Right ventricle myocardium inferior (tissue), 1 donor: ENCODE data around the gene KCNK6. TPM values are rescaled to one million over a fixed set of nuclear protein-coding genes. Genes with fewer than 3 reads are reported as not detected.

ENCODE experiments used
- ATAC-seq: fragments of 200-7000 bp; cut with Tn5 transposase; one replicate; pipeline ENCODE4 v1.9.1; 2020; ENCODE audit warnings: mild to moderate bottlenecking, moderate library complexity
- DNase-seq: peaks from one replicate; pipeline ENCODE4 v3.0.0; 2021; ENCODE audit errors: missing footprints
- intact Hi-C: fragments of 100-400 bp; cut with DNase I; formaldehyde crosslinking; loops from one replicate; pipeline ENCODE4 v1.11.0; 2022
- total RNA-seq: library from RNA; stranded (reverse); fragmentation: NEBNext Ultra II Directional; extraction: Animal tissue kit (Norgen Biotek cat#: 25700); gene quantifications from one replicate; pipeline ENCODE4 v1.2.1, GENCODE V29; 2021
- donor health status: DM: no; HTN: yes; CAD: no; lungs with severe emphysema.

The KCNK6 gene
- total RNA-seq, 1 donor from 2014 or later: 7.2 TPM

- DNase-seq (no peak), ATAC-seq (no peak)
- intact Hi-C loops: no loop called here
These were observed 29.0 kb upstream of the KCNK6 start for GRCh38 chr19:38290631-38291147.

- intact Hi-C loops: no loop called here
- DNase-seq (no peak), ATAC-seq (no peak)
These were observed 27.8 kb upstream of the KCNK6 start for GRCh38 chr19:38291855-38292254.

DNA sequence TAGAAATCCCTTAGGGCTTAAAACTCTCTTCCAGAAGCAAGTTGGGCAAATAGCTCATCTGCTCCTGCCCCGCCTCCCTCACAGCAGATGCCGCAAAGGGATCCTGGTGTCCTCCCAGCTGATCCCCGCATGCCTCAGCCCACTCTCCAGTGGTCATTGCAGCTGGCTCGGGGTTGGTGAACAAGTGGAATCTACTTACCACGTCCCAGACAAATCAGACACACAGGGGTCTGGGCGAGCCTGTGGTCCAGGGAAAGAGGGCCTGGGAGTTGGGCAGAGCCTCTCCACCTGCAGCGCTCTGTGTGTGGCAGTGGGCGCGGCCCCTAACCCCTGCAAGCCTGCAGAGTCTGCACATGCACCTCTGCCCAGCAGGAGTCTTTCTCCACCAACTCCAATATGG, 26.4 kb upstream of the KCNK6 start:
- ATAC-seq: no peak
- intact Hi-C loops: no loop called here
- no peak for DNase-seq

DNA sequence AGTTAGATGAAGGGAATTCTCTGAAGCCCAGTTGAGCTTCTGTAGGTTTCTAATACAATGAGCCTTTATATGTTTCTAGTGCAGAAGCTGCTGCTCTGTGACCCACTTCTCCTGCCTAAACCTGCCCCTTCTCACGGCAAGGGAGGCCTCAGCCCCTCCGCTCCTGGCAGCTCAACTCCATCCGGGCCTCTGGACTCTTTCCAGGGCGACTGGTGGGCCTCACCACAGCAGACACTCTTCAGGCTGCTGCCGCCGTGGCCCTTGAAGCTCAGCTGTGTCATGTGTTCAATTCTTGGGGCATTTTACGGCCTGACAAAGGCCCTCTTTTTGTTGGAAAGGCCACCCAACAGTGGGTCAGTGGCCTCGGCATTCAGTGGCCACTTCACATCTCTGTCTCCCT, 25.6 kb upstream of the KCNK6 start:
- ATAC-seq (no peak), DNase-seq (no peak)
- intact Hi-C loops: no loop called here

DNA sequence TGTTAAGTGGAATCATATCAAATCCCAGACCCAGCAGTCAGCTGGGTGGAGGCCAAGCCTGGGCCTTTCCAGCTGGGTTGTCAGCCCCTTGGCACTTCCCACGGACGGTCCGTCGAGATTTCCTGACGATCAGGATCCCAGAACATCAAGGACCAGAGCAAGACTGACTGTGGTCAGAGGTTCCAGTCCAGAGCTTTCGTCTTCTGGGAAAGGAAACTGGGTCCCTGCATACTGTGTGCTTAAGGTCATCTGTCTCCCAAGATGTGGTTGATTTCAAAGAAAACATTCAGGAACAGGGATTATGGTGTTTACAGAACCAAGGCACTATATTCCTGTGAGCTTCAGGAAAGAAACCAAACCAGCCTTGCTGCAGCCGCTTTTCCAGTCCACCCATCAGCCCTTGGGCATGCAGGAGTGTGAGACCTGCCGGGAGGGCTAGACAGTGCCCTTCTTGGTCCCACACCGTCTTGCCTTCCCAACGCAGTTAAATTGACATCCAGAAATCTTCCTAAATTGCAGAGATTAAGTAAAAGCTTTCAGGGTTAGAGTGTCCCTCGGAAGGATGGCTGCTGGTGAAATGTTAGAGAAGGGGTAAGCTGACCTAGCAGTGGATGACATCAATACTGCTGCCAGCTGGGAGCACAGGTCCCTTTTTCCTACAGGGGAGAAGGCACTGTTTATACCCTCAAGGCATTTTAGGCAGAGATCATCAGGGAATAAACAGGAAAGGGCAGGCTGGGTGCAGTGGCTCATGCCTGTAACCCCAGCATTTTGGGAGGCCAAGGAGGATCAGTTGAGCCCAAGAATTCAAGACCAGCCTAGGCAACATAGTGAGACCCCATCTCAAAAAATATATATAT, 20.6 kb upstream of the KCNK6 start:
- ATAC-seq (no peak), DNase-seq (no peak)
- intact Hi-C loops: no loop called here

GRCh38 chr19:38303517-38304351, 15.9 kb upstream of the KCNK6 start, which contains the start of gene C19orf33:
Gene C19orf33 (plus strand): TSS chr19:38304251. CDS start chr19:38304262, 11 bp downstream.
- DNase-seq (no peak), ATAC-seq (no peak)
- intact Hi-C loops: no loop called here

DNA sequence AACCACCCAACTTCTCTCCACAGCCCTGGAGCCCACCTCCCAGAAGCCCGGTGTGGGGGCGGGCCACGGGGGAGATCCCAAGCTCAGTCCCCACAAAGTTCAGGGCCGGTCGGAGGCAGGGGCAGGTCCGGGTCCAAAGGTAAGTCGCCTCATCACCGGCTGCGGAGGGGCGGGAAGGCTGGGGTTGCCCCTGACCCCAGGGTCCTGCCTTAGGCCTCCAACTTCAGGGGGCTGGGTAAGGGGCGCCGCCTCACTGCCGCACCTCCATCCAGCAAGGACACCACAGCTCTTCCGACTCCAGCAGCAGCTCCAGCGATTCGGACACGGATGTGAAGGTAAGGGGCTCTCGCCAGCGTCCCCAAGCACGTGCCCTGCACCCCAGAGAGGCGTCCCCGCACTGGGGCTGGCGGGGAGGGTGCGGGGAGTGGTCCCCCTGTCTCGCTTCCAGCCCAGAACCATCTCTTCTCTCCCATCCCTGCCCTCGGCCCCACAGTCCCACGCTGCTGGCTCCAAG, 15.2 kb upstream of the KCNK6 start:
- DNase-seq (peak; percentile 41), ATAC-seq (no peak)
- intact Hi-C loops: no loop called here

- ATAC-seq: peak; percentile 44
- DNase-seq: no peak
- intact Hi-C loops: no loop called here
These were observed 14.7 kb upstream of the KCNK6 start for GRCh38 chr19:38304866-38305429.

GRCh38 chr19:38306236-38306635, 13.4 kb upstream of the KCNK6 start:
- intact Hi-C loops: no loop called here
- DNase-seq (no peak), ATAC-seq (no peak)

DNA sequence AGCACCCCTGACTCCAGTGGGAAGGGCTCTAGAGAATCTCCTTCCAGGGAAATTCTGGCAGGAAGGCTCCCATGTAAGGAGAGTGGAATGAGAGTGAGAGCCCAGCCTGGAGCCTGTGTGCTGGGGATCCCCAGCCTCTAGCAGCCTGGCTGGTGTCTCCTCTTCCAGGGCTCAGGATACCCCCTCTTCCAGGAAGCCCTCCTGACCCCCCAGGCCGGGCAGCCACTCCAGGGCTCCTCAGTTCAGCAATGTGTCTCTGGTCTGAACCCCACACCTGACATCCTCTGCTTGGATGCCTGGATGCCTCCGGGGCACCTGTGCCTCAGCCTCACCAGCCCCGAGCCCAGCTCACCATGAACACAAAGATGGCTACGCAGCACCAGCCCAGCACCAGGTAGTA, 12.6 kb upstream of the KCNK6 start:
- DNase-seq (no peak), ATAC-seq (no peak)
- intact Hi-C loops: no loop called here

GRCh38 chr19:38307597-38307996, 12.0 kb upstream of the KCNK6 start:
- intact Hi-C loops: no loop called here
- ATAC-seq: no peak
- no peak for DNase-seq

DNA sequence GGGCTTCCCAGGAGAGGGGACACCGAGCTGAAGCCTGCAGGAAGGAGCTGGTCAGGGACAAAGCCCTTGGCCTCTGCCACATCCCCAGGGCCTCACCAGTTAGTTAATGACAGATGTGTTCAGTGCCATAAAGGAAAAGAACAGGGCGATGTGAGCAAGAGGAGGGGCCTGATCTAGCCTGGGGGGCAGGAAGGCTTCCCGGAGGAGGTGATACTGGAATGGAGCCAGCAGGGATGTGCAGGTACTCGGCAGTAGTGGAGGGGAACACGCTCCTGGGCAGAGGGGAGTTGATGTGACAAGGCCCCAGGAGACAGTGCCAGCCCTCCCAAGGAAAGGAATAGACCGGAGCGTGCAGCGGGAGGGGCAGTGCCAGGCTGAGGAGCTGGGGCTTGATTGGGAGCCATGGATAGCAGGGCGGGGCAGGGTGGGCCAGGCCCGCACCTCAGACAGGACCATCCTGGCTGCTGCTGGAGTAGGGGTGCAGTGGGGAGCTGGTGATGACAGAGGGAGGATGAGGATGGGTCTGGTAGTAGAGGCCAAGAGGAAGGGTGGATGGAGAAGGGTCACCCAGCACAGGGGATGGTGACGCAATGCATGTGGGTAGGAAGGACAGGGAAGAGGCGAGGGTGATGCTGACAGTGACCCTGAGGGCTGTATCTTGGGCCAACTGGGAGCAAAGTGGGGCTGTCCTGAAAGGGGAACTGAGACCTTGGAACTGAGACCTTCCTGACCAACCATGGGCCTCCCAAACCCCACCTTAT, 11.5 kb upstream of the KCNK6 start:
- DNase-seq (no peak), ATAC-seq (no peak)
- intact Hi-C loops: no loop called here

DNA sequence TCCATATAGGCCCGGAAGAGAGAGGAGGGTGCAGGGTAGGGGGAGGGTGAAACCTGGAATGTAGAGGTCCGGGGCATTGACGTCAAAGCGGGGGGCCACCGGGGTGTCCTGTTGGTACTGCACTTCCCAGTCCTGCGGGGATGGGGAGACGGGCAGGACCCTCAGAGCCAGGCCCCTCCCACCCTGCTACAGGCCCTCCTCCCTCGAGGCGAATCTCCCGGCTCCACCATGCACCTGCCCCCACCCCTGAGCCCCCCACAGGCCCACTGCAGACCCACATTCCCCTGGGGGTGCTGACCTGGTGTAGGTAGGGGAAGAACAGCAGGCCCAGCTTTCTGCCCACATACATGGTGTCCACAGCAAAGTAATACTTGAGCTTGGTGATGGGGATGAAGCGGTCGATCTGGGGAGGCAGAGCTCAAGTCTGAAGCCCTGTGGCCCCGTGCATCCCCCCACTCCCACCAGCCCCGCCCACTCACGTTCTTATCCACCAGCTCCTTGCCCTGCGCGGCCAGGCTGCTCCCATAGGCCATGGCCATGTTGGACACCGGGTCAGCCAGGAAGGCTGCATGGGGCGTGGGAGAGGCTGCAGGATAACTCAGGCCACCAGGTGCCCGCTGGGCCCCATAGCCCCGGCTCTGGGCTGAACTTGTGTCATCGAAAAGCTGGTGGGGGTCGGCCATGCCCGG, 10.6 kb upstream of the KCNK6 start:
- intact Hi-C loops: no loop called here
- ATAC-seq (no peak), DNase-seq (no peak)

DNA sequence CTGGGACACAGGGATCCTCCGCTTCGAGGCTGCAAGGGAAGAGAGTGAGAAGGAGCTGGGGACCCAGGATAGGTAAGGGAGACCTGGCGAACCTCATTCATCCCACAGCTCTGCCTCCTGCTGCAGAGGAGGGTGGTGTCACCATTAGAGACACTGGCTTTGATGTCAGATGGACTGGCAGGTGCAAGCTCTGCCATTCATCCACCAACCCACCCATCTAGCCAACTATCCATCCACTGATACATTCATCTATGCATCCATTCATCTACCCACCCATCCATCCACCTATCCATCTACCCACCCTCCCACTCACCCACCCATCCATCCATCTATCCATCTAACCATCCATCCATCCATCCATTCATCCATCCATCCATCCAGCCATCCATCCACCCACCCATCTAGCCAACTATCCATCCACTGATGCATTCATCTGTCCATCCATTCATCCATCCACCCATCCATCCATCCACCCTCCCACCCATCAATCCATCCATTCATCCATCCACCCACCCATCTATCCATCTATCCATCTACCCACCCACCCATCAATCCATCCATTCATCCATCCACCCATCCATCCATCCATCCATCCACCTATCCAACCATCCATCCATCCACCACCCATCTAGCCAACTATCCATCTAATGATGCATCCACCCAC, 9.9 kb upstream of the KCNK6 start:
- no peak for DNase-seq
- ATAC-seq: no peak
- intact Hi-C loops: no loop called here

- intact Hi-C loops: no loop called here
- DNase-seq: no peak
- ATAC-seq: no peak
These were observed 9.4 kb upstream of the KCNK6 start for GRCh38 chr19:38310279-38310670.

DNA sequence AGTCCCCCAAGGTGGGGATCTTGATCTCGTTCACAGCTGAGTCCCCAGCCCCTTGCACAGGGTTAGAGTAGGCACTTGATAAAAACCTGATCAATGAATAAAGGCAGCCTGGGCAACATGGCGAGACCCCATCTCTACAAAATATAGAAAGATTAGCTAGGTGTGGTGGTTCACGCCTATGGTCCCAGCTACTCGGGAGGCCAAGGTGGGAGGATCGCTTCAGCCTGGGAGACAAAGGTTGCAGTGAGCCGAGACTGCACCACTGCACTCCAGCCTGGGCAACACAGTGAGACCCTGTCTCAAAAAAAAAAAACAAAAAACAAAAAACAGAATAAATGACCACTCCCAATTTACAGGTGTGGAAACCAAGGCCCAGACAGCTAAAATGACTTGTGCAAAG, 8.7 kb upstream of the KCNK6 start:
- intact Hi-C loops: no loop called here
- DNase-seq (no peak), ATAC-seq (no peak)

GRCh38 chr19:38315657-38316476, 3.8 kb upstream of the KCNK6 start, which contains the start of gene YIF1B:
Gene YIF1B (minus strand): TSS chr19:38315947. CDS start chr19:38315917, 30 bp downstream.
- ATAC-seq: peak; percentile 96

More at GRCh38 chr19:38315657-38316476, 3.8 kb upstream of the KCNK6 start, which contains the start of gene YIF1B:
- intact Hi-C loops: loop anchor here (5.0 kb wide), 2 partner anchors 39 to 64 kb away; no protein-coding TSS in a partner anchor
- DNase-seq: peak; percentile 98
